ENCODE data around the gene OPCML. TPM values are rescaled to one million over a fixed set of nuclear protein-coding genes. Genes with fewer than 3 reads are reported as not detected.

OPCML gene
- total RNA-seq, 4 donors from 2014 or later: 0.06 to 0.83 (median 0.24) TPM

GRCh38 chr11:132650969-132651720 lies 881.2 kb downstream of the OPCML start:
- peak; percentile 72 for DNase-seq (ENCODE audit: extremely low spot score)
- Histone ChIP-seq H3K4me3 (no peak overlapping the region), H3K4me1 (no peaks in the 10 kb centered on the region), H3K9me3 (no peaks in the 10 kb centered on the region), H3K27me3 (peaks cover 0 to 7% (median 0%) of the 10 kb centered on the region in 4 donors), H3K27ac (replicated peaks in 1 of 4) (no peak overlapping the region), H3K36me3 (no peaks in the 10 kb centered on the region)
- TF ChIP-seq EP300 (IDR thresholded peaks at IDR 0.05) (no peak), POLR2AphosphoS5 (IDR thresholded peaks at IDR 0.05) (no peak), CTCF (IDR thresholded peaks at IDR 0.05) (no peak), POLR2A (IDR thresholded peaks at IDR 0.05; ENCODE audit: low read depth) (no peak)
- 93% methylated on average over 12 of the region's 12 CpGs for WGBS
- intact Hi-C loops (cut with DNase I): no loop called here

- H3K27me3 ChIP-seq: peaks cover 0 to 2% (median 0%) of the 10 kb centered on the region in 4 donors
- WGBS: 95% methylated on average over 9 of the region's 9 CpGs
- H3K27ac ChIP-seq (replicated peaks in 1 of 4): no peak overlapping the region
- intact Hi-C loops (cut with DNase I): no loop called here
- TF ChIP-seq EP300 (IDR thresholded peaks at IDR 0.05) (no peak), CTCF (IDR thresholded peaks at IDR 0.05) (no peak), POLR2AphosphoS5 (IDR thresholded peaks at IDR 0.05) (no peak), POLR2A (IDR thresholded peaks at IDR 0.05; ENCODE audit: low read depth) (no peak)
- no peaks in the 10 kb centered on the region for H3K9me3 ChIP-seq
- DNase-seq (ENCODE audit: extremely low spot score): peak; percentile 70
- no peak overlapping the region for H3K4me3 ChIP-seq
- no peaks in the 10 kb centered on the region for H3K4me1 ChIP-seq
- no peaks in the 10 kb centered on the region for H3K36me3 ChIP-seq
Observed at GRCh38 chr11:132649277-132649676, 883.0 kb downstream of the OPCML start.

GRCh38 chr11:132648851-132649250 lies 883.5 kb downstream of the OPCML start:
- intact Hi-C loops (cut with DNase I): no loop called here
- Histone ChIP-seq H3K4me1 (no peaks in the 10 kb centered on the region), H3K9me3 (no peaks in the 10 kb centered on the region), H3K36me3 (no peaks in the 10 kb centered on the region), H3K4me3 (no peak overlapping the region), H3K27ac (replicated peaks in 1 of 4) (no peak overlapping the region), H3K27me3 (peaks cover 0 to 2% (median 0%) of the 10 kb centered on the region in 4 donors)
- 88% methylated on average over 8 of the region's 8 CpGs for WGBS
- DNase-seq (ENCODE audit: extremely low spot score): peak; percentile 24
- TF ChIP-seq CTCF (IDR thresholded peaks at IDR 0.05) (no peak), POLR2A (IDR thresholded peaks at IDR 0.05; ENCODE audit: low read depth) (no peak), POLR2AphosphoS5 (IDR thresholded peaks at IDR 0.05) (no peak), EP300 (IDR thresholded peaks at IDR 0.05) (no peak)

- H3K4me3 ChIP-seq: no peak overlapping the region
- no peaks in the 10 kb centered on the region for H3K36me3 ChIP-seq
- H3K4me1 ChIP-seq: no peaks in the 10 kb centered on the region
- H3K27me3 ChIP-seq: no peaks in the 10 kb centered on the region
- DNase-seq (ENCODE audit: extremely low spot score): peak; percentile 19
- no peak overlapping the region for H3K27ac ChIP-seq (replicated peaks in 1 of 4)
- no peaks in the 10 kb centered on the region for H3K9me3 ChIP-seq
- TF ChIP-seq CTCF (IDR thresholded peaks at IDR 0.05): no peak
- no peak for TF ChIP-seq EP300 (IDR thresholded peaks at IDR 0.05)
- no peak for TF ChIP-seq POLR2A (IDR thresholded peaks at IDR 0.05; ENCODE audit: low read depth)
- TF ChIP-seq POLR2AphosphoS5 (IDR thresholded peaks at IDR 0.05): no peak
- intact Hi-C loops (cut with DNase I): no loop called here
- 74% methylated on average over 2 of the region's 2 CpGs for WGBS
Observed at GRCh38 chr11:132646890-132647289, 885.4 kb downstream of the OPCML start.

Measured in esophagus muscularis mucosa (tissue), 4 donors.